NB4 (cell line): ENCODE measurements around the gene PDZD4.

Experiments used
- CTCF ChIP-seq: IDR thresholded peaks from one replicate; pipeline ENCODE4 v1.5.1; 2012; ENCODE audit warnings: low read depth, low read length
- MAX ChIP-seq: IDR thresholded peaks from 2 replicates; pipeline ENCODE4 v1.6.1; 2011; ENCODE audit warnings: low read depth, low read length
- POLR2A ChIP-seq: IDR thresholded peaks from 2 replicates; pipeline ENCODE4 v1.6.1; 2011; ENCODE audit warnings: mild to moderate bottlenecking; ENCODE audit not compliant: insufficient read length; ENCODE audit errors: extremely low read depth

GRCh38 chrX:153853902-153854267, 23.5 kb upstream of the PDZD4 start:
- TF ChIP-seq CTCF (no peak), POLR2A (no peak), MAX (no peak)
